HL-60 (cell line): ENCODE data around the gene EHD4.

Experiments
- CTCF ChIP-seq: IDR thresholded peaks from one replicate; pipeline ENCODE4 v1.5.1; 2011; ENCODE audit warnings: low read length, control low read depth, inconsistent platforms; ENCODE audit not compliant: insufficient read depth
- POLR2AphosphoS5 ChIP-seq: IDR thresholded peaks from 2 replicates; pipeline ENCODE4 v1.6.1; 2012; ENCODE audit warnings: low read depth
- TF ChIP-seq, protein P1 (sequence below): IDR thresholded peaks from 2 replicates; pipeline ENCODE4 v1.6.1; 2012; ENCODE audit warnings: low read depth; ENCODE audit not compliant: insufficient replicate concordance

DNA sequence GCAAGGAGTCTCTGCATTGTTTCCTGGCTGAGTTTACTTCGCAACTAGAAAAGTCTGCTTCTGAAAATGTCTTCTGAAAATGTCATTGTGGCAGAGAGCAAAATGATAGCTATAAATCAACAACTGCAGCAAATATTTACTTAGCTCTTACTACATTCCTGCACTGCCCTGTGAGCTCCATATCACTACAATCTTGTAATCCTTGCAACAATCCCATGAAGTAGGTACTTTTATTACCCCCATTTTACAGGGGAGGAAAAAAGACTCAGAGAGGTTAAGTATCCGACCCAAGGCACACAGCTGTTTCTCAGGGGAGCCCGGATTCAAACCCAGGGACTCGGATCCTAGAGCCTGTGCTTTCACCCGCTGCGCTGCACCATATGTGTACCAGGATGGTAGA is 44.3 kb downstream of the EHD4 start:
- TF ChIP-seq CTCF (no peak), POLR2AphosphoS5 (no peak)
- TF ChIP-seq, protein P1, sequence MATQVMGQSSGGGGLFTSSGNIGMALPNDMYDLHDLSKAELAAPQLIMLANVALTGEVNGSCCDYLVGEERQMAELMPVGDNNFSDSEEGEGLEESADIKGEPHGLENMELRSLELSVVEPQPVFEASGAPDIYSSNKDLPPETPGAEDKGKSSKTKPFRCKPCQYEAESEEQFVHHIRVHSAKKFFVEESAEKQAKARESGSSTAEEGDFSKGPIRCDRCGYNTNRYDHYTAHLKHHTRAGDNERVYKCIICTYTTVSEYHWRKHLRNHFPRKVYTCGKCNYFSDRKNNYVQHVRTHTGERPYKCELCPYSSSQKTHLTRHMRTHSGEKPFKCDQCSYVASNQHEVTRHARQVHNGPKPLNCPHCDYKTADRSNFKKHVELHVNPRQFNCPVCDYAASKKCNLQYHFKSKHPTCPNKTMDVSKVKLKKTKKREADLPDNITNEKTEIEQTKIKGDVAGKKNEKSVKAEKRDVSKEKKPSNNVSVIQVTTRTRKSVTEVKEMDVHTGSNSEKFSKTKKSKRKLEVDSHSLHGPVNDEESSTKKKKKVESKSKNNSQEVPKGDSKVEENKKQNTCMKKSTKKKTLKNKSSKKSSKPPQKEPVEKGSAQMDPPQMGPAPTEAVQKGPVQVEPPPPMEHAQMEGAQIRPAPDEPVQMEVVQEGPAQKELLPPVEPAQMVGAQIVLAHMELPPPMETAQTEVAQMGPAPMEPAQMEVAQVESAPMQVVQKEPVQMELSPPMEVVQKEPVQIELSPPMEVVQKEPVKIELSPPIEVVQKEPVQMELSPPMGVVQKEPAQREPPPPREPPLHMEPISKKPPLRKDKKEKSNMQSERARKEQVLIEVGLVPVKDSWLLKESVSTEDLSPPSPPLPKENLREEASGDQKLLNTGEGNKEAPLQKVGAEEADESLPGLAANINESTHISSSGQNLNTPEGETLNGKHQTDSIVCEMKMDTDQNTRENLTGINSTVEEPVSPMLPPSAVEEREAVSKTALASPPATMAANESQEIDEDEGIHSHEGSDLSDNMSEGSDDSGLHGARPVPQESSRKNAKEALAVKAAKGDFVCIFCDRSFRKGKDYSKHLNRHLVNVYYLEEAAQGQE: no peak
